ENCODE results near the gene NCAPG2.

The NCAPG2 gene

GRCh38 chr7:158589653-158590052 lies 115.0 kb downstream of the NCAPG2 start:
- DNase-seq, result no peak

- no peak for DNase-seq
Observed at GRCh38 chr7:158588878-158589442, 115.6 kb downstream of the NCAPG2 start.

GRCh38 chr7:158588085-158588877 lies 116.3 kb downstream of the NCAPG2 start:
- DNase-seq, result no peak

GRCh38 chr7:158587162-158588084 lies 117.2 kb downstream of the NCAPG2 start, which contains the start of gene PTPRN2:
TSS of gene PTPRN2 (minus strand) at chr7:158587823.
- DNase-seq, result no peak

- DNase-seq, result no peak
Observed at GRCh38 chr7:158586499-158587161, 118.0 kb downstream of the NCAPG2 start.

- no peak for DNase-seq
Observed at GRCh38 chr7:158585721-158586498, 118.7 kb downstream of the NCAPG2 start.

GRCh38 chr7:158584407-158584806 lies 120.2 kb downstream of the NCAPG2 start:
- DNase-seq, result no peak

- no peak for DNase-seq
Observed at GRCh38 chr7:158583810-158584209, 120.8 kb downstream of the NCAPG2 start.

GRCh38 chr7:158583143-158583542 lies 121.5 kb downstream of the NCAPG2 start:
- DNase-seq, result no peak

- no peak for DNase-seq
Observed at GRCh38 chr7:158582089-158582456, 122.5 kb downstream of the NCAPG2 start.

- DNase-seq, result no peak
Observed at GRCh38 chr7:158581440-158582088, 123.0 kb downstream of the NCAPG2 start.

Data from CD4-positive, alpha-beta T cell treated with Interleukin-4 for 4 hours (primary cell).